DOHH2 (cell line): ENCODE results near the gene DCST2.

Experiments
- H3F3A ChIP-seq: fragments of 200-600 bp; sonication (generic), shearing (Covaris generic); 2 replicates; pipeline ENCODE4 v1.6.0; 2016; ENCODE audit warnings: antibody characterized with exemption, mild to moderate bottlenecking; ENCODE audit not compliant: control insufficient read depth, insufficient read depth
- H3K27ac ChIP-seq: fragments of 200-600 bp; sonication (generic); 2 replicates; pipeline ENCODE4 v1.5.1; 2014; ENCODE audit warnings: low read depth, mild to moderate bottlenecking, low read length, moderate library complexity
- H3K27me3 ChIP-seq: fragments of 200-600 bp; sonication (generic); 2 replicates; pipeline ENCODE4 v1.6.1; 2014; ENCODE audit warnings: mild to moderate bottlenecking, low read length, mixed read lengths; ENCODE audit not compliant: control insufficient read depth
- H3K36me3 ChIP-seq: fragments of 200-600 bp; sonication (generic); 2 replicates; pipeline ENCODE4 v1.6.1; 2014; ENCODE audit warnings: mild to moderate bottlenecking, low read length, moderate library complexity, mixed read lengths; ENCODE audit not compliant: control insufficient read depth
- H3K4me1 ChIP-seq: fragments of 200-600 bp; sonication (generic); 2 replicates; pipeline ENCODE4 v1.6.1; 2014; ENCODE audit warnings: mild to moderate bottlenecking, low read length, mixed read lengths; ENCODE audit not compliant: control insufficient read depth
- H3K4me2 ChIP-seq: fragments of 200-600 bp; sonication (generic); 2 replicates; pipeline ENCODE4 v1.6.0; 2014; ENCODE audit warnings: mild to moderate bottlenecking, low read length, moderate library complexity
- H3K4me3 ChIP-seq: fragments of 200-600 bp; sonication (generic); 2 replicates; pipeline ENCODE4 v1.5.1; 2014; ENCODE audit warnings: mild to moderate bottlenecking, low read length, mixed read lengths
- H3K79me2 ChIP-seq: fragments of 200-600 bp; sonication (generic); 2 replicates; pipeline ENCODE4 v1.6.1; 2014; ENCODE audit warnings: mild to moderate bottlenecking, low read length, mixed read lengths; ENCODE audit not compliant: control insufficient read depth
- H3K9me2 ChIP-seq: fragments of 200-600 bp; sonication (generic); replicated peaks from 2 replicates; pipeline ENCODE4 v1.6.1; 2014; ENCODE audit warnings: mild to moderate bottlenecking, low read length, mixed read lengths; ENCODE audit not compliant: control insufficient read depth
- H3K9me3 ChIP-seq: fragments of 200-600 bp; sonication (generic); 2 replicates; pipeline ENCODE4 v1.6.1; 2014; ENCODE audit warnings: antibody characterized with exemption, low read length, mixed read lengths; ENCODE audit not compliant: control insufficient read depth, insufficient read depth
- H4K20me1 ChIP-seq: fragments of 200-600 bp; sonication (generic); 2 replicates; pipeline ENCODE4 v1.6.0; 2014; ENCODE audit warnings: low read depth, mild to moderate bottlenecking, antibody characterized with exemption, low read length, moderate library complexity; ENCODE audit not compliant: control insufficient read depth, insufficient read depth
- CTCF ChIP-seq: fragments of 200-600 bp; sonication (generic); IDR thresholded peaks from one replicate; pipeline ENCODE4 v1.5.1; 2014; ENCODE audit warnings: antibody characterized with exemption, mild to moderate bottlenecking, low read depth, low read length; ENCODE audit not compliant: poor library complexity, severe bottlenecking
- EZH2phosphoT487 ChIP-seq: fragments of 200-600 bp; sonication (generic); IDR thresholded peaks from 2 replicates; pipeline ENCODE4 v1.6.1; 2017; ENCODE audit warnings: borderline replicate concordance, mild to moderate bottlenecking, antibody characterized with exemption, low read length, moderate library complexity, mixed read lengths

Gene DCST2

GRCh38 chr1:155062702-155063411, 29.3 kb upstream of the DCST2 start:
- H3K27me3 ChIP-seq: no peaks in the 10 kb centered on the region
- H4K20me1 ChIP-seq: peaks cover 10% of the 10 kb centered on the region; the same call in 1 of the 2 replicates
- H3K27ac ChIP-seq: no peak overlapping the region
- H3K79me2 ChIP-seq: peaks cover 19% of the 10 kb centered on the region
- peak overlapping the region; percentile 95 for H3K4me3 ChIP-seq
- no peaks in the 10 kb centered on the region for H3K9me3 ChIP-seq
- H3K9me2 ChIP-seq: no peaks in the 10 kb centered on the region
- peaks cover 4% of the 10 kb centered on the region; the same call in 1 of the 2 replicates for H3F3A ChIP-seq
- TF ChIP-seq CTCF (peak; percentile 79), EZH2phosphoT487 (no peak)
- H3K4me1 ChIP-seq: peaks cover 46% of the 10 kb centered on the region
- peaks cover 28% of the 10 kb centered on the region for H3K36me3 ChIP-seq
- peak overlapping the region; percentile 95 for H3K4me2 ChIP-seq

GRCh38 chr1:155062151-155062686, 28.6 kb upstream of the DCST2 start:
- Histone ChIP-seq H3K4me3 (peak overlapping the region; percentile 95), H3K79me2 (peaks cover 19% of the 10 kb centered on the region), H3K4me2 (peak overlapping the region; percentile 95), H3F3A (peaks cover 4% of the 10 kb centered on the region; the same call in 1 of the 2 replicates), H3K4me1 (peaks cover 43% of the 10 kb centered on the region), H3K27me3 (no peaks in the 10 kb centered on the region), H3K27ac (no peak overlapping the region), H3K9me2 (no peaks in the 10 kb centered on the region), H3K36me3 (peaks cover 30% of the 10 kb centered on the region), H4K20me1 (peaks cover 10% of the 10 kb centered on the region; the same call in 1 of the 2 replicates), H3K9me3 (no peaks in the 10 kb centered on the region)
- no peak for TF ChIP-seq CTCF
- TF ChIP-seq EZH2phosphoT487: no peak

DNA sequence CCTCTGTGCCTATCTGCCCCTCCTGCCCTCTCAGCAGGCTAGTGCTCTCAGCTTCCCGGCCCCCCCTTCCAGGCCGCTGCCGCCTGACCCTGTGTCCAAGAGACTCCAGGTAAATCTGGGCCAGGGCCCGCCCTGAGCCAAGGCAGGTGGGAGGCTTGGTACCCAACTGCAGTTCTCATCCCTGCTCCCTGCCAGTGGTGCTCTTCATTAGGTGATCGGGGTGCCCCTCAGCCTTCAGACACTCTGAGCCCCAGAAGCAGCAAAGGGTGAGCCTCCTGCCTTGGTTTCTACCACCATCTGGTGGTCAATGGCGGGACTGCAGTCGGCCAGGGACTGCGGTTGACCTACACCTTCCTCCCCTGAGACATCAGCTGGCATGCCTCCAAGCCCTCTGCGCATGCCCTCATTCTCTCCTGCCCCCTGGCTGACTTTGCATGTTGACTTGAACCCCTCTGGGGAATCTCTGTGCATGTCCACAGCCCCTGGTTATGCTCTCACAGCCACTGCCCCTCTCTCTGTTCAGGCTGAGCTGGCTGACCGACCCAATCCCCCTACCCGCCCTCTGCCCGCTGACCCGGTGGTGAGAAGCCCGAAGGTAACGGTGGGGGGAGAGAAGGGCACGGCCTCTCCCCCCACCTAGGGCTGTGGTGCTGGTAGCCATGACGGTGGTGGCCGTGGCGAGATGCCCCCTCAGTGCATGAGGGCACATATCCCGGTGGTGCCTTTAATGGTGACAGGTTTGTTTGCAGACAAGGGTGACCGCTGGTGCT, 28.0 kb upstream of the DCST2 start:
- Histone ChIP-seq H3K9me3 (no peaks in the 10 kb centered on the region), H3K79me2 (peaks cover 16% of the 10 kb centered on the region), H3K9me2 (no peaks in the 10 kb centered on the region), H3K4me1 (peaks cover 36% of the 10 kb centered on the region), H4K20me1 (peaks cover 10% of the 10 kb centered on the region; the same call in 1 of the 2 replicates), H3K27ac (no peak overlapping the region), H3F3A (peaks cover 4% of the 10 kb centered on the region; the same call in 1 of the 2 replicates), H3K4me3 (peak overlapping the region; percentile 95), H3K4me2 (peak overlapping the region; percentile 95), H3K36me3 (peaks cover 25% of the 10 kb centered on the region), H3K27me3 (no peaks in the 10 kb centered on the region)
- TF ChIP-seq CTCF (peak; percentile 96), EZH2phosphoT487 (no peak)
